GM23338 (cell line): ENCODE measurements around the gene RUNX1.

Experiments used
- CREB1 ChIP-seq: fragments of 250-450 bp; sonication (Bioruptor Pico); IDR thresholded peaks from 2 replicates; pipeline ENCODE4 v1.5.0; 2020; ENCODE audit warnings: low read depth, mild to moderate bottlenecking, moderate library complexity
- CTCF ChIP-seq, 2 experiments: fragments of 200-600 bp in 1 of 2; sonication (generic) in 1 of 2; conservative IDR thresholded peaks; 2 replicates each; pipeline versions ENCODE4 v1.5.1 to v1.6.1; 2016 to 2017; ENCODE audit warnings: antibody characterized with exemption in 2 of 2, low read depth in 2 of 2, mild to moderate bottlenecking in 2 of 2, moderate library complexity in 1 of 2
- EZH2 ChIP-seq: fragments of 200-600 bp; sonication (generic); IDR thresholded peaks from one replicate; pipeline ENCODE4 v1.8.0; 2017; ENCODE audit warnings: antibody characterized with exemption, mild to moderate bottlenecking, low read depth; ENCODE audit not compliant: unreplicated experiment
- EZH2phosphoT487 ChIP-seq: fragments of 200-600 bp; sonication (generic); IDR thresholded peaks from one replicate; pipeline ENCODE4 v1.8.1; 2018; ENCODE audit warnings: antibody characterized with exemption; ENCODE audit not compliant: unreplicated experiment
- JUNB ChIP-seq: IDR thresholded peaks from one replicate; pipeline ENCODE4 v1.6.1; 2016; ENCODE audit warnings: antibody characterized with exemption; ENCODE audit not compliant: unreplicated experiment
- NANOG ChIP-seq: IDR thresholded peaks from 2 replicates; pipeline ENCODE4 v1.6.1; 2016; ENCODE audit warnings: antibody characterized with exemption, borderline replicate concordance
- POLR2AphosphoS5 ChIP-seq: IDR thresholded peaks from 2 replicates; pipeline ENCODE4 v1.6.1; 2016; ENCODE audit warnings: antibody characterized with exemption, low read depth
- REST ChIP-seq: IDR thresholded peaks from one replicate; pipeline ENCODE4 v1.6.1; 2018; ENCODE audit warnings: antibody characterized with exemption; ENCODE audit not compliant: unreplicated experiment
- ZNF114 ChIP-seq: fragments of 250-450 bp; sonication (Bioruptor Pico); IDR thresholded peaks from 2 replicates; pipeline ENCODE4 v1.5.0; 2020; ENCODE audit warnings: mild to moderate bottlenecking, moderate library complexity
- ZNF331 ChIP-seq: fragments of 250-450 bp; sonication (Bioruptor Pico); IDR thresholded peaks from 2 replicates; pipeline ENCODE4 v1.5.0; 2020; ENCODE audit warnings: low read depth, mild to moderate bottlenecking, moderate library complexity
- TF ChIP-seq, protein P1 (sequence below): IDR thresholded peaks from 2 replicates; pipeline ENCODE4 v1.6.1; 2016; ENCODE audit warnings: antibody characterized with exemption

- no peak for TF ChIP-seq CTCF (conservative IDR thresholded peaks at IDR 0.05; ENCODE audit: low read depth in 2 of 2)
- TF ChIP-seq, protein P1, sequence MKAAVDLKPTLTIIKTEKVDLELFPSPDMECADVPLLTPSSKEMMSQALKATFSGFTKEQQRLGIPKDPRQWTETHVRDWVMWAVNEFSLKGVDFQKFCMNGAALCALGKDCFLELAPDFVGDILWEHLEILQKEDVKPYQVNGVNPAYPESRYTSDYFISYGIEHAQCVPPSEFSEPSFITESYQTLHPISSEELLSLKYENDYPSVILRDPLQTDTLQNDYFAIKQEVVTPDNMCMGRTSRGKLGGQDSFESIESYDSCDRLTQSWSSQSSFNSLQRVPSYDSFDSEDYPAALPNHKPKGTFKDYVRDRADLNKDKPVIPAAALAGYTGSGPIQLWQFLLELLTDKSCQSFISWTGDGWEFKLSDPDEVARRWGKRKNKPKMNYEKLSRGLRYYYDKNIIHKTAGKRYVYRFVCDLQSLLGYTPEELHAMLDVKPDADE: no peak
- TF ChIP-seq EZH2: no peak
- no peak for TF ChIP-seq JUNB
- no peak for TF ChIP-seq POLR2AphosphoS5
- TF ChIP-seq EZH2phosphoT487: no peak
- no peak for TF ChIP-seq REST
- no peak for TF ChIP-seq CREB1 (CRISPR knock-in tag)
- no peak for TF ChIP-seq NANOG
- TF ChIP-seq ZNF114 (CRISPR knock-in tag): no peak
- no peak for TF ChIP-seq ZNF331 (CRISPR knock-in tag)
Observed at GRCh38 chr21:34805157-34805556, 243.9 kb downstream of the RUNX1 start.
